Uterus (tissue), 4 donors: Measurements from ENCODE around the gene TANC1. TPM values are rescaled to one million over a fixed set of nuclear protein-coding genes. Genes with fewer than 3 reads are reported as not detected.

ENCODE experiments used
- DNase-seq, 2 donors: peaks; one replicate each; pipeline ENCODE4 v3.0.0-alpha.2; 2019 to 2020
- H3K27ac ChIP-seq, 2 donors: fragments of 200-600 bp; sonication (generic); 1 replicate in 1 of 2; 2 replicates in 1 of 2; pipeline ENCODE4 v1.5.1; 2016 to 2018
- H3K27me3 ChIP-seq, 2 donors: fragments of 200-600 bp; sonication (generic); one replicate each; pipeline ENCODE4 v1.5.1; 2018 to 2019; ENCODE audit warnings: control low read depth in 1 of 2
- H3K36me3 ChIP-seq, 2 donors: fragments of 200-600 bp; sonication (generic); one replicate each; pipeline ENCODE4 v1.5.1; 2019; ENCODE audit warnings: control low read depth in 1 of 2
- H3K4me1 ChIP-seq, 2 donors: fragments of 200-600 bp; sonication (generic); one replicate each; pipeline ENCODE4 v1.5.1; 2018 to 2019; ENCODE audit warnings: control low read depth in 1 of 2
- H3K4me3 ChIP-seq, 2 donors: fragments of 200-600 bp; sonication (generic); 1 replicate in 1 of 2; 2 replicates in 1 of 2; pipeline ENCODE4 v1.5.1; 2018 to 2019; ENCODE audit warnings: mild to moderate bottlenecking in 1 of 2
- H3K9me3 ChIP-seq, 2 donors: fragments of 200-600 bp; sonication (generic); one replicate each; pipeline ENCODE4 v1.5.1; 2019; ENCODE audit warnings: control low read depth in 1 of 2
- CTCF ChIP-seq, 4 experiments: fragments of 200-600 bp in 2 of 4; fragments of 450-650 bp in 2 of 4; sonication (generic) in 2 of 4; IDR thresholded peaks; one replicate each; pipeline ENCODE4 v1.5.1; 2016 to 2019; ENCODE audit warnings: antibody characterized with exemption in 4 of 4, mild to moderate bottlenecking in 2 of 4, moderate library complexity in 1 of 4
- POLR2A ChIP-seq, 2 donors: fragments of 450-650 bp; IDR thresholded peaks; one replicate each; pipeline ENCODE4 v1.6.1; 2016; ENCODE audit warnings: antibody characterized with exemption in 2 of 2, mild to moderate bottlenecking in 1 of 2, moderate library complexity in 1 of 2
- intact Hi-C: fragments of 100-400 bp; cut with DNase I; formaldehyde crosslinking; loops from one replicate; pipeline ENCODE4 v1.15.1; 2023; ENCODE audit warnings: low total_unique reads
- total RNA-seq, 4 donors: library from RNA; depleted of rRNA in 3 of 4; stranded (reverse); fragments of >200 nt in 3 of 4; gene quantifications; one replicate each; pipeline versions ENCODE4 v1.1.0 to v1.2.4, GENCODE V29; 2014 to 2023
- donor health status: DM: yes; HTN: yes; CAD: no.

Gene TANC1
- total RNA-seq, 4 donors from 2014 or later, result 34.7 to 92.7 (median 67.4) TPM

- Histone ChIP-seq H3K4me1 (no peaks in the 10 kb centered on the region), H3K9me3 (no peaks in the 10 kb centered on the region), H3K4me3 (no peak overlapping the region), H3K27me3 (no peaks in the 10 kb centered on the region), H3K36me3 (no peaks in the 10 kb centered on the region), H3K27ac (peak overlapping the region; percentile 4 to 8)
- intact Hi-C loops, result no loop called here
- TF ChIP-seq POLR2A (IDR thresholded peaks at IDR 0.05) (no peak), CTCF (IDR thresholded peaks at IDR 0.05) (no peak)
- DNase-seq, result no peak
Measured at GRCh38 chr2:159065891-159066290, 97.5 kb downstream of the TANC1 start.

GRCh38 chr2:159066541-159067156 lies 98.2 kb downstream of the TANC1 start:
- Histone ChIP-seq H3K9me3 (no peaks in the 10 kb centered on the region), H3K27ac (no peak overlapping the region), H3K4me1 (no peaks in the 10 kb centered on the region), H3K36me3 (no peaks in the 10 kb centered on the region), H3K4me3 (no peak overlapping the region), H3K27me3 (no peaks in the 10 kb centered on the region)
- DNase-seq, result no peak
- TF ChIP-seq POLR2A (IDR thresholded peaks at IDR 0.05) (no peak), CTCF (IDR thresholded peaks at IDR 0.05) (no peak)
- intact Hi-C loops, result no loop called here

GRCh38 chr2:159067971-159068370 lies 99.5 kb downstream of the TANC1 start:
- Histone ChIP-seq H3K4me1 (no peaks in the 10 kb centered on the region), H3K4me3 (no peak overlapping the region), H3K9me3 (no peaks in the 10 kb centered on the region), H3K36me3 (no peaks in the 10 kb centered on the region), H3K27me3 (no peaks in the 10 kb centered on the region), H3K27ac (no peak overlapping the region)
- intact Hi-C loops, result no loop called here
- no peak for DNase-seq
- TF ChIP-seq CTCF (IDR thresholded peaks at IDR 0.05) (no peak), POLR2A (IDR thresholded peaks at IDR 0.05) (no peak)

- Histone ChIP-seq H3K4me1 (no peaks in the 10 kb centered on the region), H3K4me3 (no peak overlapping the region), H3K9me3 (no peaks in the 10 kb centered on the region), H3K27ac (no peak overlapping the region), H3K27me3 (no peaks in the 10 kb centered on the region), H3K36me3 (no peaks in the 10 kb centered on the region)
- TF ChIP-seq POLR2A (IDR thresholded peaks at IDR 0.05), result no peak
- TF ChIP-seq CTCF (IDR thresholded peaks at IDR 0.05), result no peak
- intact Hi-C loops, result no loop called here
- DNase-seq, result no peak
Measured at GRCh38 chr2:159069229-159069628, 100.8 kb downstream of the TANC1 start.

GRCh38 chr2:159070235-159070634 lies 101.8 kb downstream of the TANC1 start:
- Histone ChIP-seq H3K27ac (no peak overlapping the region), H3K4me1 (no peaks in the 10 kb centered on the region), H3K27me3 (no peaks in the 10 kb centered on the region), H3K36me3 (no peaks in the 10 kb centered on the region), H3K4me3 (no peak overlapping the region), H3K9me3 (no peaks in the 10 kb centered on the region)
- TF ChIP-seq POLR2A (IDR thresholded peaks at IDR 0.05), result no peak
- no peak for TF ChIP-seq CTCF (IDR thresholded peaks at IDR 0.05)
- no peak for DNase-seq
- intact Hi-C loops, result no loop called here
